Measurements from ENCODE around the gene RAPGEF4. TPM values are rescaled to one million over a fixed set of nuclear protein-coding genes. Genes with fewer than 3 reads are reported as not detected.

Gene RAPGEF4
- total RNA-seq, 1 experiment from 2014 or later: 1.4 TPM

DNA sequence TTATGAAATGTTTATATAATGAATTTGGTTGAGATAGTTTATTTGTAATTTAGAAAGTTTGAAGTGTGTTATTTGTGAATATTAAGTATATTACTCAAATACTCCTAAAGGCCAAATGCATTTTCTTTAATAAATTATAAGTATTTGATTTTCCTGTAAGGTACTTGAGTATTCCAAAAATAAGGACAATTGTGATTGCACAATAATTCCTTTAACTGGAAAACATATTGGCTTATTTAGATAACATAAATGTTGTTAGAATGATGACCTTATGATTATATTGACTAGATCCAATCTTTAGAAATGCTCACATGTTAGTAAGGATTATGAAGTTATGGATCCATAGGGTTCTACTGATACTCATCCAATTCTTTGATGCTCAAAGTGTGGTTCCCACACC lies 214.9 kb downstream of the RAPGEF4 start:
- Histone ChIP-seq H2BK120ac (ENCODE audit: low read depth, low read length, poor library complexity, severe bottlenecking) (no peak overlapping the region), H4K5ac (ENCODE audit: insufficient read length, low read depth, low read length) (no peak overlapping the region), H3K23me2 (ENCODE audit: insufficient read length, low read depth, low read length, poor library complexity, severe bottlenecking) (no peaks in the 10 kb centered on the region), H2AFZ (ENCODE audit: low read length) (no peak overlapping the region), H3K4me1 (ENCODE audit: insufficient read depth, low read length) (no peaks in the 10 kb centered on the region), H2AK5ac (ENCODE audit: insufficient read length, low read length) (no peak overlapping the region), H3K23ac (ENCODE audit: insufficient read length, low read depth, low read length) (no peak overlapping the region), H2BK12ac (ENCODE audit: insufficient read length, low read depth, low read length) (no peak overlapping the region), H3K9ac (ENCODE audit: extremely low read depth, insufficient read length, low read length) (no peak overlapping the region), H2BK20ac (ENCODE audit: low read depth, low read length, poor library complexity, severe bottlenecking) (no peak overlapping the region), H3K4me2 (ENCODE audit: insufficient read depth, insufficient read length, low read length) (no peak overlapping the region), H3K18ac (ENCODE audit: insufficient read length, low read depth, low read length) (no peak overlapping the region), H3K56ac (ENCODE audit: insufficient read length, low read depth, low read length) (no peak overlapping the region), H3K27ac (ENCODE audit: insufficient read length, low read depth, low read length) (no peak overlapping the region), H3K79me1 (ENCODE audit: insufficient read depth, low read depth, low read length, poor library complexity, severe bottlenecking) (no peaks in the 10 kb centered on the region), H3K14ac (ENCODE audit: insufficient read depth, low read length) (no peak overlapping the region), H3K9me3 (ENCODE audit: control insufficient read depth, low read depth, low read length) (no peaks in the 10 kb centered on the region), H4K8ac (replicated peaks; ENCODE audit: insufficient read length, low read depth, low read length) (no peak overlapping the region), H4K91ac (ENCODE audit: insufficient read length, low read depth, low read length) (no peak overlapping the region), H3K79me2 (ENCODE audit: insufficient read depth, low read length) (no peaks in the 10 kb centered on the region), H3K27me3 (ENCODE audit: insufficient read depth, low read length) (no peaks in the 10 kb centered on the region), H2BK5ac (ENCODE audit: insufficient read length, low read length) (no peak overlapping the region), H2BK15ac (ENCODE audit: low read depth, low read length) (no peak overlapping the region), H3K4ac (ENCODE audit: low read depth, low read length) (no peak overlapping the region), H4K20me1 (ENCODE audit: control insufficient read depth, insufficient read depth, insufficient read length) (no peaks in the 10 kb centered on the region), H3T11ph (ENCODE audit: low read length) (no peak overlapping the region)
- Mint-ChIP-seq H3K27ac (no peak overlapping the region), H3K9me3 (no peaks in the 10 kb centered on the region), H3K27me3 (ENCODE audit: low read depth) (no peaks in the 10 kb centered on the region), H3K4me1 (peaks cover 2 to 22% of the 10 kb centered on the region in 2 experiments; a peak in 2 of 4 replicates), H3K36me3 (ENCODE audit: insufficient read depth in 1 of 3, low read depth in 3 of 3) (no peaks in the 10 kb centered on the region), H3K4me3 (no peak overlapping the region)
- TF ChIP-seq CTCF (conservative IDR thresholded peaks at IDR 0.05): no peak
- no peak for DNase-seq
